HCT116 (cell line): ENCODE data around the gene SEMA6B. TPM values are rescaled to one million over a fixed set of nuclear protein-coding genes. Genes with fewer than 3 reads are reported as not detected.

Source experiments
- ATAC-seq: fragments of 200-7000 bp; cut with Tn5 transposase; 2 replicates; pipeline ENCODE4 v1.9.1; 2020; ENCODE audit warnings: mild to moderate bottlenecking, moderate library complexity
- BruUV-seq: library from RNA; stranded (reverse); fragments of 400-500 nt; replicated peaks from 2 replicates; lab custom pipeline; 2021; lab: Mats Ljungman, UMichigan
- CTCF ChIA-PET: fragments of 300-600 bp; sonication (Branson Sonifier 250); formaldehyde crosslinking; loops from one replicate; lab custom pipeline; 2021; ENCODE audit warnings: antibody characterized with exemption; lab: Charles Lee
- POLR2A ChIA-PET: fragments of 300-600, 350-600 bp; sonication (Branson Sonifier 250); formaldehyde crosslinking; loops from one replicate; lab custom pipeline; 2021; ENCODE audit warnings: antibody characterized with exemption; lab: Charles Lee
- RAD21 ChIA-PET, 2 experiments: fragments of 300-600 bp; sonication (Branson Sonifier 250); formaldehyde crosslinking; loops; one replicate each; lab custom pipeline; 2023; ENCODE audit warnings: low total read pairs in 2 of 2; ENCODE audit not compliant: uncharacterized antibody in 2 of 2, unreplicated experiment in 2 of 2, low non-redundant PET in 1 of 2; lab: Charles Lee
- DNase-seq: peaks from one replicate; pipeline ENCODE4 v3.0.0-alpha.2; 2010; ENCODE audit warnings: low read depth, low spot score
- H2AFZ ChIP-seq: fragments of 200-600 bp; shearing (Covaris generic), sonication (generic); 2 replicates; pipeline ENCODE4 v1.6.1; 2017; ENCODE audit warnings: low read depth, mixed run types, mixed read lengths, antibody characterized with exemption, low read length; ENCODE audit not compliant: poor library complexity, severe bottlenecking
- H3K27ac ChIP-seq: 2 replicates; pipeline ENCODE4 v1.5.1; 2012; ENCODE audit warnings: low read depth, low read length
- H3K27me3 ChIP-seq: fragments of 200-600 bp; sonication (generic); 2 replicates; pipeline ENCODE4 v1.6.1; 2016; ENCODE audit warnings: mixed run types, low read length, mixed read lengths; ENCODE audit not compliant: insufficient read depth
- H3K36me3 ChIP-seq, 2 experiments: fragments of 200-500 bp in 1 of 2; fragments of 200-600 bp in 1 of 2; sonication (Bioruptor generic) in 1 of 2; sonication (generic) in 1 of 2; 2 replicates each; pipeline versions ENCODE4 v1.5.1 to v1.6.1; 2014 to 2016; ENCODE audit warnings: low read length in 2 of 2, inconsistent platforms in 1 of 2, mixed read lengths in 1 of 2, mixed run types in 1 of 2; ENCODE audit not compliant: insufficient read depth in 2 of 2, control insufficient read depth in 1 of 2
- H3K4me1 ChIP-seq, 2 experiments: fragments of 200-600 bp in 1 of 2; sonication (generic) in 1 of 2; 2 replicates each; pipeline versions ENCODE4 v1.5.1 to v1.6.1; 2012 to 2017; ENCODE audit warnings: low read length in 2 of 2, inconsistent platforms in 1 of 2, mild to moderate bottlenecking in 1 of 2, mixed read lengths in 1 of 2, mixed run types in 1 of 2, moderate library complexity in 1 of 2; ENCODE audit not compliant: insufficient read depth in 2 of 2, control insufficient read depth in 1 of 2
- H3K4me2 ChIP-seq: fragments of 200-600 bp; sonication (generic); 2 replicates; pipeline ENCODE4 v1.6.1; 2017; ENCODE audit warnings: mixed run types, low read length, mixed read lengths
- H3K4me3 ChIP-seq, 2 experiments: fragments of 200-600 bp in 1 of 2; sonication (generic) in 1 of 2; replicated peaks in 1 of 2; 2 replicates each; pipeline ENCODE4 v1.5.1; 2011 to 2016; ENCODE audit warnings: low read length in 2 of 2, control low read depth in 1 of 2, low read depth in 1 of 2, mild to moderate bottlenecking in 1 of 2, mixed read lengths in 1 of 2, mixed run types in 1 of 2
- H3K79me2 ChIP-seq: fragments of 200-600 bp; sonication (generic); 2 replicates; pipeline ENCODE4 v1.6.1; 2017; ENCODE audit warnings: mild to moderate bottlenecking, mixed run types, low read length, moderate library complexity, mixed read lengths; ENCODE audit not compliant: insufficient read depth
- H3K9ac ChIP-seq: fragments of 200-600 bp; sonication (generic); 2 replicates; pipeline ENCODE4 v1.6.1; 2016; ENCODE audit warnings: low read length, mixed read lengths
- H3K9me2 ChIP-seq: fragments of 200-600 bp; sonication (generic), shearing (Covaris generic); 2 replicates; pipeline ENCODE4 v1.6.1; 2017; ENCODE audit warnings: mixed run types, mild to moderate bottlenecking, moderate library complexity; ENCODE audit not compliant: insufficient read depth
- H3K9me3 ChIP-seq, 2 experiments: fragments of 200-500 bp in 1 of 2; fragments of 200-600 bp in 1 of 2; sonication (Bioruptor generic) in 1 of 2; sonication (generic) in 1 of 2; 2 replicates each; pipeline ENCODE4 v1.6.1; 2014 to 2017; ENCODE audit warnings: low read length in 2 of 2, mixed read lengths in 2 of 2, inconsistent platforms in 1 of 2, low read depth in 1 of 2, mild to moderate bottlenecking in 1 of 2, mixed run types in 1 of 2, moderate library complexity in 1 of 2; ENCODE audit not compliant: control insufficient read depth in 1 of 2, insufficient read depth in 1 of 2
- H4K20me1 ChIP-seq: fragments of 200-600 bp; sonication (generic), shearing (Covaris generic); 2 replicates; pipeline ENCODE4 v1.6.1; 2017; ENCODE audit warnings: mixed run types, mild to moderate bottlenecking, moderate library complexity; ENCODE audit not compliant: insufficient read depth
- CBX3 ChIP-seq: IDR thresholded peaks from 2 replicates; pipeline ENCODE4 v1.6.1; 2012; ENCODE audit warnings: low read depth
- CEBPB ChIP-seq: IDR thresholded peaks from 2 replicates; pipeline ENCODE4 v1.6.1; 2012; ENCODE audit warnings: low read depth
- EGR1 ChIP-seq: IDR thresholded peaks from 2 replicates; pipeline ENCODE4 v1.6.1; 2012; ENCODE audit warnings: low read depth
- ELF1 ChIP-seq: IDR thresholded peaks from 2 replicates; pipeline ENCODE4 v1.6.1; 2012; ENCODE audit warnings: low read depth, borderline replicate concordance
- EZH2 ChIP-seq: fragments of 200-600 bp; sonication (generic); IDR thresholded peaks from 2 replicates; pipeline ENCODE4 v1.6.1; 2017; ENCODE audit warnings: antibody characterized with exemption, mixed run types
- EZH2phosphoT487 ChIP-seq: fragments of 200-600 bp; IDR thresholded peaks from 2 replicates; pipeline ENCODE4 v1.6.1; 2018; ENCODE audit warnings: antibody characterized with exemption, borderline replicate concordance
- FOSL1 ChIP-seq: IDR thresholded peaks from 2 replicates; pipeline ENCODE4 v1.6.1; 2012; ENCODE audit warnings: low read depth
- POLR2A ChIP-seq: IDR thresholded peaks from 2 replicates; pipeline ENCODE4 v1.7.0; 2011; ENCODE audit warnings: borderline replicate concordance; ENCODE audit not compliant: insufficient read depth, insufficient read length; ENCODE audit errors: extremely low read depth
- POLR2AphosphoS5 ChIP-seq: IDR thresholded peaks from 2 replicates; pipeline ENCODE4 v1.6.1; 2011; ENCODE audit warnings: mild to moderate bottlenecking, low read depth, low read length, moderate library complexity
- RAD21 ChIP-seq: IDR thresholded peaks from 2 replicates; pipeline ENCODE4 v1.6.1; 2012; ENCODE audit warnings: low read depth, mild to moderate bottlenecking
- SIN3A ChIP-seq: IDR thresholded peaks from 2 replicates; pipeline ENCODE4 v1.6.1; 2012; ENCODE audit warnings: low read depth
- SP1 ChIP-seq: IDR thresholded peaks from 2 replicates; pipeline ENCODE4 v1.6.1; 2012; ENCODE audit warnings: low read depth
- TCF7L2 ChIP-seq: IDR thresholded peaks from 2 replicates; pipeline ENCODE4 v1.7.0; 2011; ENCODE audit warnings: borderline replicate concordance, inconsistent platforms; ENCODE audit not compliant: insufficient read depth, insufficient read length; ENCODE audit errors: extremely low read depth
- YY1 ChIP-seq: IDR thresholded peaks from 2 replicates; pipeline ENCODE4 v1.6.1; 2011; ENCODE audit warnings: low read length, low read depth, moderate library complexity, mild to moderate bottlenecking; ENCODE audit not compliant: insufficient replicate concordance; ENCODE audit errors: extremely low read depth
- ZFX ChIP-seq: fragments of 450-650 bp; IDR thresholded peaks from 2 replicates; pipeline ENCODE4 v1.6.1; 2017
- ZNF274 ChIP-seq: fragments of 200-500 bp; sonication (Bioruptor generic); IDR thresholded peaks from 2 replicates; pipeline ENCODE4 v1.6.1; 2014; ENCODE audit warnings: mild to moderate bottlenecking, low read depth, low read length, inconsistent platforms
- intact Hi-C: fragments of 100-400 bp; cut with micrococcal nuclease; formaldehyde crosslinking; loops from 2 replicates; pipeline ENCODE4 v1.10.0; 2022
- total RNA-seq: library from RNA; stranded (reverse); gene quantifications from one replicate; pipeline ENCODE4 v1.2.1, GENCODE V29; 2021; ENCODE audit not compliant: unreplicated experiment
- TF ChIP-seq, protein P1 (sequence below), 3 experiments: fragments of 200-600 bp in 1 of 3; sonication (generic) in 1 of 3; IDR thresholded peaks in 2 of 3; conservative IDR thresholded peaks in 1 of 3; 2 replicates each; pipeline ENCODE4 v1.5.1; 2012 to 2017; ENCODE audit warnings: low read depth in 2 of 3, low read length in 2 of 3, antibody characterized with exemption in 1 of 3, borderline replicate concordance in 1 of 3, control low read depth in 1 of 3, mild to moderate bottlenecking in 1 of 3, mixed read lengths in 1 of 3, mixed run types in 1 of 3, moderate library complexity in 1 of 3; ENCODE audit not compliant: insufficient read depth in 1 of 3
- TF ChIP-seq, protein P2 (sequence below): IDR thresholded peaks from 2 replicates; pipeline ENCODE4 v1.6.1; 2012
- TF ChIP-seq, protein P3 (sequence below): IDR thresholded peaks from 2 replicates; pipeline ENCODE4 v1.6.1; 2011; ENCODE audit warnings: mild to moderate bottlenecking, low read length, moderate library complexity; ENCODE audit not compliant: insufficient replicate concordance; ENCODE audit errors: extremely low read depth

Gene SEMA6B
- total RNA-seq, 1 experiment from 2014 or later = 58.4 TPM

DNA sequence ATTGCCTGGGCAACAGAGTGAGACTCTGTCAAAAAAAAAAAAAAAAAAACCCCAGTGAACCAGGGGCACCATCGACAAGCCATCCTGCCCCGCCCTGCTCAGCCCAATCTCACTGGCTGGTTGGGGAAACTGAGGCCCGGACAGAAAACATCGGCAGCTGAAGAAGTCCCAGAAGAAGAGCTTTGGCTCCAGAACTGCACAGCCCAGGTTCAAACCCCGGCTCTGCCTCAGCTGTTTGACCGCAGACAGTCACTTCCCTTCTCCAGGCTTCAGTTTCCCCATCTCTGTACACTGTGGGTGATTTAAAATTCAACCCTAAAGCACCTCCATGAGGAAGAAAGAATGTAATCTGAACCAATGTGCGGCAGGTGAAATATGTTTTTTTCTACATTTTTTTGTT, 9.4 kb upstream of the SEMA6B start:
- Histone ChIP-seq H2AFZ (no peak overlapping the region), H3K9ac (peak overlapping the region; percentile 18; the same call in 1 of the 2 replicates), H3K79me2 (peaks cover 39% of the 10 kb centered on the region), H3K9me2 (no peaks in the 10 kb centered on the region), H3K27me3 (no peaks in the 10 kb centered on the region), H3K4me2 (peak overlapping the region; percentile 37; the same call in 1 of the 2 replicates), H3K9me3 (no peaks in the 10 kb centered on the region), H3K27ac (no peak overlapping the region; the same call in 1 of the 2 replicates), H3K4me3 (no peak overlapping the region), H3K4me1 (peaks cover 22 to 43% of the 10 kb centered on the region in 2 experiments), H4K20me1 (no peaks in the 10 kb centered on the region)
- intact Hi-C loops = no loop called here
- ChIA-PET POLR2A (interaction anchor here (1.8 kb wide), 1 partner anchor 64 kb away, joined by 4 read pairs; no protein-coding TSS in a partner anchor), CTCF (interaction anchor here (1.1 to 5.0 kb wide), 5 partner anchors 7 to 68 kb away, joined by 4 to 29 read pairs (median 17); no protein-coding TSS in a partner anchor), RAD21 (no interaction called here)
- no peak for ATAC-seq
- DNase-seq = no peak
- no TSS peak for BruUV-seq
- no peak for TF ChIP-seq YY1
- no peak for TF ChIP-seq POLR2AphosphoS5
- no peak for TF ChIP-seq ELF1
- no peak for TF ChIP-seq SIN3A
- no peak for TF ChIP-seq EGR1
- TF ChIP-seq SP1 = no peak
- TF ChIP-seq ZNF274 = no peak
- TF ChIP-seq EZH2phosphoT487 = no peak
- TF ChIP-seq POLR2A = no peak
- no peak for TF ChIP-seq EZH2
- no peak for TF ChIP-seq FOSL1
- TF ChIP-seq, protein P1, sequence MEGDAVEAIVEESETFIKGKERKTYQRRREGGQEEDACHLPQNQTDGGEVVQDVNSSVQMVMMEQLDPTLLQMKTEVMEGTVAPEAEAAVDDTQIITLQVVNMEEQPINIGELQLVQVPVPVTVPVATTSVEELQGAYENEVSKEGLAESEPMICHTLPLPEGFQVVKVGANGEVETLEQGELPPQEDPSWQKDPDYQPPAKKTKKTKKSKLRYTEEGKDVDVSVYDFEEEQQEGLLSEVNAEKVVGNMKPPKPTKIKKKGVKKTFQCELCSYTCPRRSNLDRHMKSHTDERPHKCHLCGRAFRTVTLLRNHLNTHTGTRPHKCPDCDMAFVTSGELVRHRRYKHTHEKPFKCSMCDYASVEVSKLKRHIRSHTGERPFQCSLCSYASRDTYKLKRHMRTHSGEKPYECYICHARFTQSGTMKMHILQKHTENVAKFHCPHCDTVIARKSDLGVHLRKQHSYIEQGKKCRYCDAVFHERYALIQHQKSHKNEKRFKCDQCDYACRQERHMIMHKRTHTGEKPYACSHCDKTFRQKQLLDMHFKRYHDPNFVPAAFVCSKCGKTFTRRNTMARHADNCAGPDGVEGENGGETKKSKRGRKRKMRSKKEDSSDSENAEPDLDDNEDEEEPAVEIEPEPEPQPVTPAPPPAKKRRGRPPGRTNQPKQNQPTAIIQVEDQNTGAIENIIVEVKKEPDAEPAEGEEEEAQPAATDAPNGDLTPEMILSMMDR (IDR thresholded peaks at IDR 0.05 in 2 of 3, conservative IDR thresholded peaks at IDR 0.05 in 1 of 3; ENCODE audit: borderline replicate concordance in 1 of 3, insufficient read depth in 1 of 3, low read depth in 2 of 3, low read length in 2 of 3) = no peak
- TF ChIP-seq, protein P2, sequence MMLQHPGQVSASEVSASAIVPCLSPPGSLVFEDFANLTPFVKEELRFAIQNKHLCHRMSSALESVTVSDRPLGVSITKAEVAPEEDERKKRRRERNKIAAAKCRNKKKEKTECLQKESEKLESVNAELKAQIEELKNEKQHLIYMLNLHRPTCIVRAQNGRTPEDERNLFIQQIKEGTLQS = no peak
- TF ChIP-seq ZFX = no peak
- TF ChIP-seq CBX3 = no peak
- no peak for TF ChIP-seq CEBPB
- no peak for TF ChIP-seq RAD21
- no peak for TF ChIP-seq TCF7L2
- TF ChIP-seq, protein P3, sequence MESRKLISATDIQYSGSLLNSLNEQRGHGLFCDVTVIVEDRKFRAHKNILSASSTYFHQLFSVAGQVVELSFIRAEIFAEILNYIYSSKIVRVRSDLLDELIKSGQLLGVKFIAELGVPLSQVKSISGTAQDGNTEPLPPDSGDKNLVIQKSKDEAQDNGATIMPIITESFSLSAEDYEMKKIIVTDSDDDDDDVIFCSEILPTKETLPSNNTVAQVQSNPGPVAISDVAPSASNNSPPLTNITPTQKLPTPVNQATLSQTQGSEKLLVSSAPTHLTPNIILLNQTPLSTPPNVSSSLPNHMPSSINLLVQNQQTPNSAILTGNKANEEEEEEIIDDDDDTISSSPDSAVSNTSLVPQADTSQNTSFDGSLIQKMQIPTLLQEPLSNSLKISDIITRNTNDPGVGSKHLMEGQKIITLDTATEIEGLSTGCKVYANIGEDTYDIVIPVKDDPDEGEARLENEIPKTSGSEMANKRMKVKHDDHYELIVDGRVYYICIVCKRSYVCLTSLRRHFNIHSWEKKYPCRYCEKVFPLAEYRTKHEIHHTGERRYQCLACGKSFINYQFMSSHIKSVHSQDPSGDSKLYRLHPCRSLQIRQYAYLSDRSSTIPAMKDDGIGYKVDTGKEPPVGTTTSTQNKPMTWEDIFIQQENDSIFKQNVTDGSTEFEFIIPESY = no peak
- TF ChIP-seq, all 23 proteins: peak for 0
- no peaks in the 10 kb centered on the region for H3K36me3 ChIP-seq
